ENCODE data around the gene SLC17A2.
A peak's percentile ranks its signal among the peaks of the same experiment; 100 is the strongest.
"Not testable (repeated sequence)": the region's sequence is repeated elsewhere in the genome, so short reads cannot be mapped to it uniquely, and the experiment has no call there.

SLC17A2 gene

DNA sequence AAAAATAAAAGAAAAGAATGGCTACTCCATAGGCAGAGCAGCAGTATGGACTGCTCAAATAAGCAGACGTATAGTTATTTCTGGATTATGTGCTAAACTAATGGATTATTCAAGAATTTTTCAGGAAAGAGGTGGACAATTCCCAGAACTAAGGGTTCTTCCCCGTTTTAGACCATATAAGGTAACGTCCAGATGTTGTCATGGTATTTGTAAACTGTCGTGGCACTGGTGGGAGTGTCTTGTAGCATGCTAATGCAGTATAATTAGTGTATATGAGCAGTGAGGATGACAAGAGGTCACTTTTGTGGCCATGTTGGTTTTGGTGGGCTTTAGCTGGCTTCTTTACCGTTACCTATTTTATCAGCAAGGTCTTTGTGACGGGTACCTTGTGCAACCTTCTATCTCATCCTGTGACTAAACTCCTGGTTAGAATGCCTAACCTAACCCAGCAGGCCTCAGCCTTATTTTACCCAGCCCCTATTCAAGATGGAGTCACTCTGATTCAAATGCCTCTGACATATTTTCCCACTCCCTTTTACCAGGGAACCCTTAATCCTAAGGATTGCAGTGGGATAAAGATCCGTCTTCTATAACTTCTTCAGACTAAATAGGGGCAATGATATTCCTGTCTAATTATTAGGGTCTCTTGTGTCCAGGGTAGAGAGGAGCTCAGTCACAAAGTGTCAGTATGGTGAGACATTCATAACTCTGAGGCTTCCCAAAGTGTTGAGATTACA, 21.0 kb upstream of the SLC17A2 start:
- DNase-seq (ENCODE audit: low spot score): no peak

- no peak for DNase-seq (ENCODE audit: low spot score)
Observed at GRCh38 chr6:25950297-25950696, 19.8 kb upstream of the SLC17A2 start.

GRCh38 chr6:25949695-25950094, 19.2 kb upstream of the SLC17A2 start:
- DNase-seq (ENCODE audit: low spot score): no peak

DNA sequence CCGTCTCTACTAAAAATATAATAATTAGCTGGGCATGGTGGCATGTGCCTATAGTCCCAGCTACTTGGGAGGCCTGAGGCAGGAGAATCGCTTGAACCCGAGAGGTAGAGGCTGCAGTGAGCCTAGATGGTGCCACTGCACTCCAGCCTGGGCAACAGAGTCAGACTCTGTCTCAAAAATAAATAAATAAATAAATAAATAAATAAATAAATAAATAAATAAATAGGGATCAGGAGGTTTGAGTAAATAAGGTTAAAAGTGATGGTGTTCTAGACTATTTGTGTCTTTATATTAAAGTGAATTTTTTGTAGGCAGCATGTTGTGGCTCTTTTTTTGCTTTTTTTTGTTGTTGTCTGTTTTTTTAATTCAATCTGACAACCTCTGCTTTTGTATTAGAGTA, 17.0 kb upstream of the SLC17A2 start:
- not testable (repeated sequence) for DNase-seq (ENCODE audit: low spot score)

DNA sequence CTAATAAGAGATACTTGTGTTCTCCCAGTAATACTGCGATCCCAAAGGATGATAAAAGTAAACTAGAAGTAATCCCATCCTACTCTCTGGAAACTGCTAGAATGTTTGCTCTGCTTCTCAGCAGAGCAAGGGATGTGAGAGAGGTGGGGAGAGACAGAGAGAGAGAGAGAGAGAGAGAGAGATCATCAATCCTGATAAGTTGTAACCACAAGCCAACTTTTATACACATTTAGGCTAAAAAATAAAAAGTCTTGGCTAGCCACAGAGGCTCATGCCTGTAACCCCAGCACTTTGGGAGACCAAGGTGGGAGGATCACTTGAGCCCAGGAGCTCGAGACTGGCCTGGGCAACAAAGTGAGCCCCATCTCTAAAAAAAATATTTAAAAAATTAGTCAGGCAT, 16.1 kb upstream of the SLC17A2 start:
- DNase-seq (ENCODE audit: low spot score): no peak

DNA sequence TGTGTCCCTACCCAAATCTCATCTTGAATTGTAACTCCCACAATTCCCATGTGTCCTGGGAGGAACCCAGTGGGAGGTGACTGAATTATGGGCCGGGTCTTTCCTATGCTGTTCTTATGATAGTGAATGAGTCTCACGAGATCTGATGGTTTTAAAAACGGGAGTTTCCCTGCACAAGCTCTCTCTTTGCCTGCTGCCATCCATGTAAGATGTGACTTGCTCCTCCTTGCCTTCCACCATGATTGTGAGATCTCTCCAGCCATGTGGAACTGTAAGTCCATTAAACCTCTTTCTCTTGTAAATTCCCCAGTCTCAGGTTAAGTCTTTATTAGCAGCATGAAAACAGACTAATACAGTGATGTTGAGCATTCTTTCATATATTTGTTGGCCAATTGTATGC, 15.2 kb upstream of the SLC17A2 start:
- not testable (repeated sequence) for DNase-seq (ENCODE audit: low spot score)

- no peak for DNase-seq (ENCODE audit: low spot score)
Observed at GRCh38 chr6:25944688-25945574, 14.4 kb upstream of the SLC17A2 start.

- no peak for DNase-seq (ENCODE audit: low spot score)
Observed at GRCh38 chr6:25943887-25944286, 13.4 kb upstream of the SLC17A2 start.

- no peak for DNase-seq (ENCODE audit: low spot score)
Observed at GRCh38 chr6:25942561-25943147, 12.2 kb upstream of the SLC17A2 start.

DNA sequence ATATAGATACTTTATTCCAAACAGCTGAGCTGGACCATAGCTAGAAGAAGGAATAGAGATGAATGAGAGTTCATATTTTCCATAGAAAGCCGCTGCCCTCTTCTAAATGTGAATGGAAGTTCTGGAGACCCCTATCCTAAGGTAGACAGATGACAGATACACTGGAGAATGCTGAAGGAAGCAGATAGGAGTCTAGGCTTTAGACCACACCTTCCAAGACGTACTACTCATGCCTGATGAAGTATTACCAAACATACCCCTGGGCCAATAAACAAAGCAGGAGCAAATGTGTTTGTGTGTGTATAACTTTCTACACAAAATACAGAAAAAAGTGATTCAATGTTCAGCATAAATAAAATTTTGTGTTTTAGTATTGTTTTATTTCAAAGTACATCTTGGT, 9.1 kb upstream of the SLC17A2 start:
- no peak for DNase-seq (ENCODE audit: low spot score)

GRCh38 chr6:25935953-25936352, 5.5 kb upstream of the SLC17A2 start:
- no peak for DNase-seq (ENCODE audit: low spot score)

DNA sequence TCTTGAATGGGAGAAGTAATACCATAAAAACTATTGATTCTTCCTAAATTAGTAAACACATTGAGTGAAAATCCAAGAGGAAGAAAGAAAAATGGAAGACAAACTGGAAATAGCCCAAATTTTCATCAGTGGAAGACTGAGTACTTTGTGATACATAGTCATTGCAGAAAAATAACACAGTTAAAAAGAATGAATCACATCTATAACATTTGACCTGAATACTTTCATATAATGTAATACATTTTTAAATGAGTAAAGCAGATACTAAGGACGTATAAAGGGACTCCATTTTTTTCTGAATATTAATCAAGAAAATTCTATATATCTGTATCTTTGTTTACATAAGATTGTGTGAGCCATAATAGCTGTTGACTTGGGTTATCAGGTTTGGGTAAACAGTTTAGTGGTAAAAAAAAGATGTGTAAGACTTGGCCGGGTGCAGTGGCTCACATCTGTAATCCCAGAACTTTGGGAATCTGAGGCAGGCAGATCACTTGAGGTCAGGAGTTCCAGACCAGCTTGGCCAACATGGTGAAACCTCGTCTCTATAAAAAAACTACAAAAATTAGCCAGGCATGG, 4.3 kb upstream of the SLC17A2 start:
- no peak for DNase-seq (ENCODE audit: low spot score)

GRCh38 chr6:25934156-25934555, 3.7 kb upstream of the SLC17A2 start:
- no peak for DNase-seq (ENCODE audit: low spot score)

- DNase-seq (ENCODE audit: low spot score): no peak
Observed at GRCh38 chr6:25931411-25931709, 869 bp upstream of the SLC17A2 start.

- DNase-seq (ENCODE audit: low spot score): not testable (repeated sequence)
Observed at GRCh38 chr6:25929785-25930184, 706 bp downstream of the SLC17A2 start.

DNA sequence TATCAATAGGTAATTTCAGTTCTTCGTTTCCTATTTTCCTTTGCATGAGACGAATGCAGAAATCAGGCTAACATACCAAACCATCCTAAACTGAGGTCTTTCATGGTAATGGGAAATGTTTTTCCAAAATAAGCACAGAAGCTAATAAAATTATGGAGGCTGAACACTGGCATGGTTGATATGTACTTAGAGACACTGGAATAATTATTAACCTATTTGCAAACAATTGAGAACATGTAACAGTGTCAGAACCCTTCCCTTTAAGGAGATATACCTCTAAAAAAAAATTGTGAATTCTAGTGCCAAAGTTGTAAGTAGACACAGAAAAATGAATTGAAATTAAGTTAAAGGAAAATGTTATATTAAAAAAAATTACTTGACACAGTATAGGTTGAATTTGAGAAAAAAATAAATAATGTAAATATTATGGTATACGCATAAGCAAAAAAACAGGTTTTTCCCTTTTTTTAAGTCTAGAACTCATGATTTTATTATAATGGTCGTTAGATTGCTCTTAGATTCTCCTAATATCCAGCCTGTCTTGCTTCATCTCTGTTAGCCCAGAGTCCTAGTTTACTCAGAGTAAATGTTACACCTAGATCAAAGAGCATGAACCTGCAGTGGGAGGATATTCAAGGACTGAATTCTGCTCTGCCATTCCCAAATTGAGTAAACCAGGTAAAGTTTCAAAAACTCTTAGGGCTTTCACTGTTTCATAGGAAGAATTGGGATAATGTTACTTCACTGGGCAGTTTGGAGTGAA, 1.7 kb downstream of the SLC17A2 start:
- peak; percentile 20 for DNase-seq (ENCODE audit: low spot score)

- no peak for DNase-seq (ENCODE audit: low spot score)
Observed at GRCh38 chr6:25927756-25928216, 2.7 kb downstream of the SLC17A2 start.

DNA sequence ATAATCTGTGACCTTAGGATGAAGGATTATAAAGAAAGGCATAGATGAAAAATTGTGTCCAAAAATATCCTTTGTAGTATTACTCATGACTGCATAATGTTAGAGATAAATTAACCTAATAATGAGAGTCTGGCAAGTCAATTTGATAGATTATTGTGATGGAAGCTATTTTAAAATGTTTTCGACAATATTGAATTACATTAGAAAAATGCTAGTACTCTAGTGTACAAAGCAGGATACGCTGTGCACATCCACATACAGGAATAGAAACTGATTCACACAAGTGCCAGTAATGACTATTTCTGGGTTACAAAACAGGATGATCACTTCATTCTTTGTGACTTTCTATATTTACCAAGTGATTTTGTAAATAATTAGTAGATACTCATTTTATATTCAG, 3.3 kb downstream of the SLC17A2 start:
- no peak for DNase-seq (ENCODE audit: low spot score)

- DNase-seq (ENCODE audit: low spot score): no peak
Observed at GRCh38 chr6:25925876-25926275, 4.6 kb downstream of the SLC17A2 start.

DNA sequence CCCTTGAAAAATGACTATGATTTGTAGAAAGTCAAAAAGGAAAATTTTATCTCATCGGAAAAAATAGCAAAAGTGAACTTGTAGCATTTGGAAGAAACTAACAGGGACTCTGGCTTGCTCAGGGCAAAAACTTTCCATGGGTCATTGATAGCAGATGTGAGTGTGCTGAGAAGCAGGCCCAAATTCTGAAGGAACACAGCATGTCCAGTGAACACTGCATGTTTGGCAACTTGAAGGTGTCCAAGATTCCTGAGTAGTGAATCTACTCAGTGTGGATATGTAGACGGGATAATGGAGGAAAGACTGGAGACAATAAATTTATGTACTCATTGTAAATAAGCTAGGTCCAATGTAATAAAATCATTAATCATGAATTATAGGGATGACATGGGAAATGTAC, 8.2 kb downstream of the SLC17A2 start:
- no peak for DNase-seq (ENCODE audit: low spot score)

- DNase-seq (ENCODE audit: low spot score): no peak
Observed at GRCh38 chr6:25921525-25922203, 8.8 kb downstream of the SLC17A2 start.
